NCI-H1694 (cell line): ENCODE data around the gene PPM1L.

Experiments
- DNase-seq: peaks from one replicate; lab custom pipeline; 2025; lab: John Stamatoyannopoulos, UW

PPM1L gene

GRCh38 chr3:161042023-161042501 is 286.0 kb downstream of the PPM1L start:
- DNase-seq, result no peak

GRCh38 chr3:161043336-161044035 is 287.5 kb downstream of the PPM1L start:
- DNase-seq, result no peak

- DNase-seq, result no peak
Observed at GRCh38 chr3:161049683-161050248, 293.7 kb downstream of the PPM1L start.

- no peak for DNase-seq
Observed at GRCh38 chr3:161050935-161051334, 294.9 kb downstream of the PPM1L start.

GRCh38 chr3:161051856-161052255 is 295.8 kb downstream of the PPM1L start:
- no peak for DNase-seq

GRCh38 chr3:161054860-161055604 is 299.0 kb downstream of the PPM1L start:
- DNase-seq, result no peak

- DNase-seq, result no peak
Observed at GRCh38 chr3:161064413-161064812, 308.4 kb downstream of the PPM1L start.

- DNase-seq, result no peak
Observed at GRCh38 chr3:161066930-161067329, 310.9 kb downstream of the PPM1L start.

GRCh38 chr3:161067335-161067734 is 311.3 kb downstream of the PPM1L start:
- DNase-seq, result no peak

GRCh38 chr3:161069511-161070251 is 313.6 kb downstream of the PPM1L start:
- DNase-seq, result no peak

- DNase-seq, result no peak
Observed at GRCh38 chr3:161070252-161070930, 314.4 kb downstream of the PPM1L start.

GRCh38 chr3:161070980-161071663 is 315.1 kb downstream of the PPM1L start:
- DNase-seq, result no peak

GRCh38 chr3:161072211-161072621 is 316.2 kb downstream of the PPM1L start:
- DNase-seq, result no peak

GRCh38 chr3:161072751-161073150 is 316.7 kb downstream of the PPM1L start:
- DNase-seq, result no peak

- DNase-seq, result no peak
Observed at GRCh38 chr3:161073181-161073580, 317.1 kb downstream of the PPM1L start.

- DNase-seq, result no peak
Observed at GRCh38 chr3:161081633-161082032, 325.6 kb downstream of the PPM1L start.

GRCh38 chr3:161082063-161082462 is 326.0 kb downstream of the PPM1L start:
- no peak for DNase-seq

GRCh38 chr3:161083131-161083530 is 327.1 kb downstream of the PPM1L start:
- no peak for DNase-seq

- DNase-seq, result no peak
Observed at GRCh38 chr3:161084277-161084676, 328.2 kb downstream of the PPM1L start.

- no peak for DNase-seq
Observed at GRCh38 chr3:161093895-161094294, 337.9 kb downstream of the PPM1L start.

GRCh38 chr3:161096771-161097367 is 340.8 kb downstream of the PPM1L start:
- peak; percentile 21 for DNase-seq
